ENCODE results near the gene SERPINH1.

SERPINH1 gene

GRCh38 chr11:75566763-75567279, 4.8 kb downstream of the SERPINH1 start:
- 98 to 99% methylated on average over 27 to 29 of the region's 34 CpGs for WGBS, 2 experiments (ENCODE audit: insufficient coverage in 2 of 2)
- Histone ChIP-seq H3K4me1 (ENCODE audit: control insufficient read depth, insufficient read depth, low read length, poor library complexity, severe bottlenecking) (peaks cover 33% of the 10 kb centered on the region), H3K9me3 (ENCODE audit: control insufficient read depth, low read length) (no peaks in the 10 kb centered on the region), H3K36me3 (ENCODE audit: control insufficient read depth, insufficient read depth, low read length) (peaks cover 84% of the 10 kb centered on the region), H3K4me3 (ENCODE audit: extremely low read depth, insufficient read depth, low read length, poor library complexity, severe bottlenecking) (no peak overlapping the region), H3K27ac (ENCODE audit: low read depth, low read length, severe bottlenecking) (no peak overlapping the region)

DNA sequence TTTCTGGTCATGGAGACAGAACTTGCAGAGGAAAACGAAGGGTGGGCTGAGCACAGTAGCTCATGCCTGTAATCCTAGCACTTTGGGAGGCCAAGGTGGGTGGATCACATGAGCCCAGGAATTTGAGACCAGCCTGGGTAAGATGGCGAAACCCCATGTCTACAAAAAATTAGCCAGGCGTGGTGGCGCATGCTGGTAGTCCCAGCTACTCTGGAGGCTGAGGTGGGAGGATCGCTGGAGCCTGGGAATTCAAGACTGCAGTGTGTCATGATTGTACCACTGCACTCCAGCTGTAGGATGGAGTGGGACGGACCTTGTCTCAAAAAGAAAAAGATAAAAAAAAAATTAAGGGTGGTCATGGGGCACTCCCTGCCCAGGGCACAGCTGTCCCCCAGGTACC, 5.9 kb downstream of the SERPINH1 start:
- H3K27ac ChIP-seq (ENCODE audit: low read depth, low read length, severe bottlenecking), result peak overlapping the region; percentile 36
- 96 to 98% methylated on average over 6 of the region's 6 CpGs for WGBS, 2 experiments (ENCODE audit: insufficient coverage in 2 of 2)

DNA sequence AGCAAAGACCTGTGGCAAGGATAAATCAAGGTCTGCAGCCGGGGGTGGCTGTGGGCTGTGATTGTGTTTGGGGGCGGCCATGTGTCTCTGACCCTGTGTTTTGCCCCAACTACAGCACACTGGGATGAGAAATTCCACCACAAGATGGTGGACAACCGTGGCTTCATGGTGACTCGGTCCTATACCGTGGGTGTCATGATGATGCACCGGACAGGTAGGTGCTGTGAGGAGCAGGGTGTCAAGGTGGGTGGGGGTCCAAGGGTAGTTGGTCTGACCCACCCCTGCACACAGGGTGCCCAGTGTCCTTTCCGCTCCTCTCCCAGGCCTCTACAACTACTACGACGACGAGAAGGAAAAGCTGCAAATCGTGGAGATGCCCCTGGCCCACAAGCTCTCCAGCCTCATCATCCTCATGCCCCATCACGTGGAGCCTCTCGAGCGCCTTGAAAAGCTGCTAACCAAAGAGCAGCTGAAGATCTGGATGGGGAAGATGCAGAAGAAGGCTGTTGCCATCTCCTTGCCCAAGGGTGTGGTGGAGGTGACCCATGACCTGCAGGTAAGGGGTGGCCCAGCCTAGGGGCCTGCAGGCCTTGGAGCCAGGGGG, 6.7 kb downstream of the SERPINH1 start:
- WGBS, 2 experiments (ENCODE audit: insufficient coverage in 2 of 2), result 88 to 94% methylated on average over 8 to 11 of the region's 14 CpGs
- H3K4me1 ChIP-seq (ENCODE audit: control insufficient read depth, insufficient read depth, low read length, poor library complexity, severe bottlenecking), result peaks cover 33% of the 10 kb centered on the region
- H3K9me3 ChIP-seq (ENCODE audit: control insufficient read depth, low read length), result no peaks in the 10 kb centered on the region
- H3K27ac ChIP-seq (ENCODE audit: low read depth, low read length, severe bottlenecking), result no peak overlapping the region
- no peak overlapping the region for H3K4me3 ChIP-seq (ENCODE audit: extremely low read depth, insufficient read depth, low read length, poor library complexity, severe bottlenecking)
- H3K36me3 ChIP-seq (ENCODE audit: control insufficient read depth, insufficient read depth, low read length), result peaks cover 92% of the 10 kb centered on the region

More for the DNA sequence above, 5.9 kb downstream of the SERPINH1 start:
- no peak overlapping the region for H3K4me3 ChIP-seq (ENCODE audit: extremely low read depth, insufficient read depth, low read length, poor library complexity, severe bottlenecking)
- no peaks in the 10 kb centered on the region for H3K9me3 ChIP-seq (ENCODE audit: control insufficient read depth, low read length)
- peaks cover 92% of the 10 kb centered on the region for H3K36me3 ChIP-seq (ENCODE audit: control insufficient read depth, insufficient read depth, low read length)
- peaks cover 33% of the 10 kb centered on the region for H3K4me1 ChIP-seq (ENCODE audit: control insufficient read depth, insufficient read depth, low read length, poor library complexity, severe bottlenecking)

DNA sequence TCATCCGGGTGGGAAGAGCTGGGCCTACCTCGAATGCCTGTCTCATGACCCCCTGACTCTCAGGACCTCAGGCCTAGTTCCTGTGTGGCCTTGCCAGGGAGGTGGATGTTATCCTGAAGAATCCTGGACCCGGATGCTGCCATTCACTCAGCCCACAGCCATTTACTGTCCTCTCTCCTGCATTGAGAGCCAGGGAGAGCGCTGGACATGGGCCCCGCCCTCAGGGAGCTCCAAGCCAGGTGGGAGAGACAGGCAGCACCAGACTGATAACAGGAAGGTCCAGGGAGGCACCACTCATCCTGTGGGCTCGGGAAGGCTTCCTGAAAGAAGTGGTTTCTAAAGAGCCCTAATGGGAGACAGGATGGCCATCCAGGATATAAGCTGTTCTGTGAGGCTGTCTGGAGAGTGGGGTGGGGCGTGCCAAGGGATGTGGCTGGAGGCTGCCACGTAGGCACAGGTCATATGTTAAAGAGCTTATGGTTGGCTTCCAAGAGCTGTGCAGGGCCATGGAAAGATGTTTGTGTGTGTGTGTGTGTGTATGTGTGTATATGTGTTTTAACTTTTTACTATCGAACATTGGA, 8.6 kb downstream of the SERPINH1 start:
- H3K9me3 ChIP-seq (ENCODE audit: control insufficient read depth, low read length), result no peaks in the 10 kb centered on the region
- H3K4me3 ChIP-seq (ENCODE audit: extremely low read depth, insufficient read depth, low read length, poor library complexity, severe bottlenecking), result no peak overlapping the region
- H3K4me1 ChIP-seq (ENCODE audit: control insufficient read depth, insufficient read depth, low read length, poor library complexity, severe bottlenecking), result peaks cover 19% of the 10 kb centered on the region
- H3K36me3 ChIP-seq (ENCODE audit: control insufficient read depth, insufficient read depth, low read length), result peaks cover 89% of the 10 kb centered on the region
- WGBS, 2 experiments (ENCODE audit: insufficient coverage in 2 of 2), result 87 to 95% methylated on average over 5 to 7 of the region's 9 CpGs
- peak overlapping the region; percentile 41 for H3K27ac ChIP-seq (ENCODE audit: low read depth, low read length, severe bottlenecking)

DNA sequence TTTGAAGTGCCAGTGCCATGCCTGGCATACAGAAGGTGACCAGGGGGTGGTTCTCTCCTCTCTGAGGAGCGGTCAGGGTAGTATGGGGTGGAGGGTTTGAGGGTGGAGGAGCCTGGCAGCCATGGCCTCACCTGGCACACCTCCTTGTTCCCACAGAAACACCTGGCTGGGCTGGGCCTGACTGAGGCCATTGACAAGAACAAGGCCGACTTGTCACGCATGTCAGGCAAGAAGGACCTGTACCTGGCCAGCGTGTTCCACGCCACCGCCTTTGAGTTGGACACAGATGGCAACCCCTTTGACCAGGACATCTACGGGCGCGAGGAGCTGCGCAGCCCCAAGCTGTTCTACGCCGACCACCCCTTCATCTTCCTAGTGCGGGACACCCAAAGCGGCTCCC, 9.6 kb downstream of the SERPINH1 start:
- Histone ChIP-seq H3K4me1 (ENCODE audit: control insufficient read depth, insufficient read depth, low read length, poor library complexity, severe bottlenecking) (peaks cover 13% of the 10 kb centered on the region), H3K4me3 (ENCODE audit: extremely low read depth, insufficient read depth, low read length, poor library complexity, severe bottlenecking) (no peak overlapping the region), H3K36me3 (ENCODE audit: control insufficient read depth, insufficient read depth, low read length) (peaks cover 79% of the 10 kb centered on the region), H3K27ac (ENCODE audit: low read depth, low read length, severe bottlenecking) (peak overlapping the region; percentile 45), H3K9me3 (ENCODE audit: control insufficient read depth, low read length) (no peaks in the 10 kb centered on the region)
- 92 to 93% methylated on average over 13 of the region's 14 CpGs for WGBS, 2 experiments (ENCODE audit: insufficient coverage in 2 of 2)

- no peaks in the 10 kb centered on the region for H3K9me3 ChIP-seq (ENCODE audit: control insufficient read depth, low read length)
- no peak overlapping the region for H3K4me3 ChIP-seq (ENCODE audit: extremely low read depth, insufficient read depth, low read length, poor library complexity, severe bottlenecking)
- peaks cover 8% of the 10 kb centered on the region for H3K4me1 ChIP-seq (ENCODE audit: control insufficient read depth, insufficient read depth, low read length, poor library complexity, severe bottlenecking)
- 84 to 95% methylated on average over 7 of the region's 8 CpGs for WGBS, 2 experiments (ENCODE audit: insufficient coverage in 2 of 2)
- H3K27ac ChIP-seq (ENCODE audit: low read depth, low read length, severe bottlenecking), result no peak overlapping the region
- H3K36me3 ChIP-seq (ENCODE audit: control insufficient read depth, insufficient read depth, low read length), result peaks cover 68% of the 10 kb centered on the region
Measured at GRCh38 chr11:75572744-75573143, 10.7 kb downstream of the SERPINH1 start.

- Histone ChIP-seq H3K36me3 (ENCODE audit: control insufficient read depth, insufficient read depth, low read length) (peaks cover 46% of the 10 kb centered on the region), H3K4me3 (ENCODE audit: extremely low read depth, insufficient read depth, low read length, poor library complexity, severe bottlenecking) (no peak overlapping the region), H3K27ac (ENCODE audit: low read depth, low read length, severe bottlenecking) (no peak overlapping the region), H3K9me3 (ENCODE audit: control insufficient read depth, low read length) (no peaks in the 10 kb centered on the region), H3K4me1 (ENCODE audit: control insufficient read depth, insufficient read depth, low read length, poor library complexity, severe bottlenecking) (peaks cover 2% of the 10 kb centered on the region)
- WGBS, 2 experiments (ENCODE audit: insufficient coverage in 2 of 2), result 89 to 94% methylated on average over 8 to 10 of the region's 12 CpGs
Measured at GRCh38 chr11:75574698-75575602, 12.9 kb downstream of the SERPINH1 start.

- WGBS, 2 experiments (ENCODE audit: insufficient coverage in 2 of 2), result 88 to 96% methylated on average over 6 of the region's 6 CpGs
- Histone ChIP-seq H3K4me3 (ENCODE audit: extremely low read depth, insufficient read depth, low read length, poor library complexity, severe bottlenecking) (no peak overlapping the region), H3K9me3 (ENCODE audit: control insufficient read depth, low read length) (no peaks in the 10 kb centered on the region), H3K27ac (ENCODE audit: low read depth, low read length, severe bottlenecking) (no peak overlapping the region), H3K36me3 (ENCODE audit: control insufficient read depth, insufficient read depth, low read length) (peaks cover 35% of the 10 kb centered on the region), H3K4me1 (ENCODE audit: control insufficient read depth, insufficient read depth, low read length, poor library complexity, severe bottlenecking) (peaks cover 2% of the 10 kb centered on the region)
Measured at GRCh38 chr11:75576017-75576416, 14.0 kb downstream of the SERPINH1 start.

DNA sequence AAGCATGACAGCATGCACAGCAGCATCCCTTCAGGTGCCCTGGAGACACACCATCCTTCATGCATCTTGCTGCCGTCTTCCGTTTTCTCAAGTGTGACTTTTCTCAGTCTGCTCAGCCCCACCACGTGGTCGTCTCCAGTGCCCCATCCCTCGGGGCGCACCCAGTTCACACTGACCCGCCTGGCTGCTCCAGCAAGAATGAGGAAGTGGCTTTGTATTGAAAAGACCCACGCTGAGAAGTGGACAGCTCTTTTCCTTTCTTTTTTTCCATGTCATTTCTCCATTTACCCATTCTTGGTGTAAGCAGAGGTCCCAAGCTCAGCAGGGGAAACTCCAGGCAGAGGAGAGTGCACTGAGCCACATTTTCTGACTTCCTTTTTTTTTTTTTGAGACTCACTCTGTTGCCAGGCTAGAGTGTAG, 14.5 kb downstream of the SERPINH1 start:
- Histone ChIP-seq H3K27ac (ENCODE audit: low read depth, low read length, severe bottlenecking) (peak overlapping the region; percentile 49), H3K9me3 (ENCODE audit: control insufficient read depth, low read length) (no peaks in the 10 kb centered on the region), H3K4me1 (ENCODE audit: control insufficient read depth, insufficient read depth, low read length, poor library complexity, severe bottlenecking) (peaks cover 2% of the 10 kb centered on the region), H3K36me3 (ENCODE audit: control insufficient read depth, insufficient read depth, low read length) (peaks cover 30% of the 10 kb centered on the region), H3K4me3 (ENCODE audit: extremely low read depth, insufficient read depth, low read length, poor library complexity, severe bottlenecking) (no peak overlapping the region)
- WGBS, 2 experiments (ENCODE audit: insufficient coverage in 2 of 2), result 32 to 33% methylated on average over 5 to 6 of the region's 8 CpGs

- Histone ChIP-seq H3K36me3 (ENCODE audit: control insufficient read depth, insufficient read depth, low read length) (peaks cover 23% of the 10 kb centered on the region), H3K4me3 (ENCODE audit: extremely low read depth, insufficient read depth, low read length, poor library complexity, severe bottlenecking) (no peak overlapping the region), H3K27ac (ENCODE audit: low read depth, low read length, severe bottlenecking) (no peak overlapping the region), H3K9me3 (ENCODE audit: control insufficient read depth, low read length) (no peaks in the 10 kb centered on the region), H3K4me1 (ENCODE audit: control insufficient read depth, insufficient read depth, low read length, poor library complexity, severe bottlenecking) (peaks cover 6% of the 10 kb centered on the region)
- WGBS, 2 experiments (ENCODE audit: insufficient coverage in 2 of 2), result 67 to 92% methylated on average over 2 to 5 of the region's 10 CpGs
Measured at GRCh38 chr11:75577207-75577606, 15.2 kb downstream of the SERPINH1 start.
